GM19023 (cell line): ENCODE measurements around the gene LURAP1L.

Source experiments
- ATAC-seq: cut with Tn5 transposase; IDR thresholded peaks from one replicate; pipeline ENCODE4 v1.9.1; 2021; ENCODE audit warnings: mild to moderate bottlenecking, moderate library complexity; ENCODE audit not compliant: unreplicated experiment

The LURAP1L gene

GRCh38 chr9:12776513-12777055 is 1.8 kb downstream of the LURAP1L start:
- no peak for ATAC-seq

- ATAC-seq = no peak
Measured at GRCh38 chr9:12777121-12778022, 2.6 kb downstream of the LURAP1L start.

GRCh38 chr9:12778389-12778788 is 3.6 kb downstream of the LURAP1L start:
- ATAC-seq = no peak

GRCh38 chr9:12781226-12781733 is 6.5 kb downstream of the LURAP1L start:
- no peak for ATAC-seq

- ATAC-seq = no peak
Measured at GRCh38 chr9:12783767-12784460, 9.1 kb downstream of the LURAP1L start.

- no peak for ATAC-seq
Measured at GRCh38 chr9:12784461-12785259, 9.8 kb downstream of the LURAP1L start.

GRCh38 chr9:12785260-12785770 is 10.5 kb downstream of the LURAP1L start:
- ATAC-seq = no peak

- ATAC-seq = no peak
Measured at GRCh38 chr9:12785941-12786340, 11.1 kb downstream of the LURAP1L start.

- ATAC-seq = no peak
Measured at GRCh38 chr9:12790001-12790400, 15.2 kb downstream of the LURAP1L start.

- no peak for ATAC-seq
Measured at GRCh38 chr9:12790883-12791282, 16.1 kb downstream of the LURAP1L start.

- ATAC-seq = no peak
Measured at GRCh38 chr9:12794101-12794799, 19.4 kb downstream of the LURAP1L start.

GRCh38 chr9:12796601-12797000 is 21.8 kb downstream of the LURAP1L start:
- ATAC-seq = no peak

- no peak for ATAC-seq
Measured at GRCh38 chr9:12797037-12797436, 22.2 kb downstream of the LURAP1L start.

GRCh38 chr9:12798066-12798770 is 23.4 kb downstream of the LURAP1L start:
- ATAC-seq = no peak

- ATAC-seq = no peak
Measured at GRCh38 chr9:12801187-12801586, 26.4 kb downstream of the LURAP1L start.

GRCh38 chr9:12801663-12802062 is 26.8 kb downstream of the LURAP1L start:
- ATAC-seq = no peak

- ATAC-seq = no peak
Measured at GRCh38 chr9:12802093-12802492, 27.3 kb downstream of the LURAP1L start.

- ATAC-seq = no peak
Measured at GRCh38 chr9:12808569-12808968, 33.7 kb downstream of the LURAP1L start.

GRCh38 chr9:12809720-12810119 is 34.9 kb downstream of the LURAP1L start:
- ATAC-seq = no peak
